Measurements from ENCODE around the gene METRNL. TPM values are rescaled to one million over a fixed set of nuclear protein-coding genes. Genes with fewer than 3 reads are reported as not detected.

Gene METRNL
- polyA plus RNA-seq, 1 donor from 2014 or later: 15.1 TPM

Other genes starting within 250 kb of the METRNL start
- gene ZNF750, start 239.6 kb upstream of the METRNL start, polyA plus RNA-seq: not detected in 2 replicates